Karpas-422 (cell line): ENCODE data around the gene ISCA2. TPM values are rescaled to one million over a fixed set of nuclear protein-coding genes. Genes with fewer than 3 reads are reported as not detected.

Experiments used
- DNase-seq: peaks from one replicate; pipeline ENCODE4 v3.0.0-alpha.2; 2015
- H2AFZ ChIP-seq: fragments of 200-600 bp; sonication (generic); 2 replicates; pipeline ENCODE4 v1.6.1; 2014; ENCODE audit warnings: antibody characterized with exemption, low read length, mixed read lengths
- H3K27ac ChIP-seq: fragments of 200-600 bp; sonication (generic); 2 replicates; pipeline ENCODE4 v1.5.1; 2014; ENCODE audit warnings: mild to moderate bottlenecking, low read length, moderate library complexity
- H3K27me3 ChIP-seq: fragments of 200-600 bp; sonication (generic); 2 replicates; pipeline ENCODE4 v1.6.1; 2014; ENCODE audit warnings: low read length, mixed read lengths
- H3K36me3 ChIP-seq: fragments of 200-600 bp; sonication (generic); 2 replicates; pipeline ENCODE4 v1.6.1; 2014; ENCODE audit warnings: low read length, mixed read lengths; ENCODE audit not compliant: insufficient read depth
- H3K4me1 ChIP-seq: fragments of 200-600 bp; sonication (generic); 2 replicates; pipeline ENCODE4 v1.6.1; 2014; ENCODE audit warnings: mild to moderate bottlenecking, low read length, mixed read lengths
- H3K4me2 ChIP-seq: fragments of 200-600 bp; sonication (generic); 2 replicates; pipeline ENCODE4 v1.6.1; 2014; ENCODE audit warnings: low read length, low read depth, mild to moderate bottlenecking; ENCODE audit not compliant: poor library complexity, severe bottlenecking
- H3K4me3 ChIP-seq: fragments of 200-600 bp; sonication (generic); 2 replicates; pipeline ENCODE4 v1.5.1; 2014; ENCODE audit warnings: mild to moderate bottlenecking, antibody characterized with exemption, low read length, mixed read lengths
- H3K79me2 ChIP-seq: fragments of 200-600 bp; sonication (generic); 2 replicates; pipeline ENCODE4 v1.6.1; 2014; ENCODE audit warnings: mild to moderate bottlenecking, low read length, mixed read lengths
- H3K9ac ChIP-seq: fragments of 200-600 bp; sonication (generic); 2 replicates; pipeline ENCODE4 v1.6.0; 2014; ENCODE audit warnings: low read length
- H3K9me2 ChIP-seq: fragments of 200-600 bp; sonication (generic), shearing (Covaris generic); replicated peaks from 2 replicates; pipeline ENCODE4 v1.6.0; 2014; ENCODE audit warnings: mild to moderate bottlenecking, low read length, moderate library complexity; ENCODE audit not compliant: insufficient read depth
- H3K9me3 ChIP-seq: fragments of 300-700, 200-600 bp; sonication (generic); 2 replicates; pipeline ENCODE4 v1.6.1; 2014; ENCODE audit warnings: low read length, mixed read lengths
- H4K20me1 ChIP-seq: fragments of 200-600 bp; sonication (generic); 2 replicates; pipeline ENCODE4 v1.6.1; 2014; ENCODE audit warnings: mild to moderate bottlenecking, antibody characterized with exemption, low read length, low read depth; ENCODE audit not compliant: insufficient read depth
- total RNA-seq: library from RNA; depleted of rRNA; stranded (reverse); fragments of >200 nt; shearing (Covaris generic); gene quantifications from 2 replicates; pipeline ENCODE4 v1.2.3, GENCODE V29; 2014; ENCODE audit warnings: low replicate concordance

Gene ISCA2
- total RNA-seq, 1 experiment from 2014 or later: 40.0 TPM

GRCh38 chr14:74462993-74463392 is 30.6 kb upstream of the ISCA2 start:
- no peak for DNase-seq
- Histone ChIP-seq H2AFZ (no peak overlapping the region), H3K27ac (no peak overlapping the region), H3K4me1 (0 out of 2 replicates have a peak, but pooled peaks cover 2% of the 10 kb centered on the region), H3K36me3 (no peaks in the 10 kb centered on the region), H4K20me1 (no peaks in the 10 kb centered on the region), H3K9me2 (no peaks in the 10 kb centered on the region), H3K9ac (no peak overlapping the region), H3K9me3 (no peaks in the 10 kb centered on the region), H3K27me3 (no peaks in the 10 kb centered on the region), H3K79me2 (no peaks in the 10 kb centered on the region), H3K4me2 (no peak overlapping the region), H3K4me3 (no peak overlapping the region)

DNA sequence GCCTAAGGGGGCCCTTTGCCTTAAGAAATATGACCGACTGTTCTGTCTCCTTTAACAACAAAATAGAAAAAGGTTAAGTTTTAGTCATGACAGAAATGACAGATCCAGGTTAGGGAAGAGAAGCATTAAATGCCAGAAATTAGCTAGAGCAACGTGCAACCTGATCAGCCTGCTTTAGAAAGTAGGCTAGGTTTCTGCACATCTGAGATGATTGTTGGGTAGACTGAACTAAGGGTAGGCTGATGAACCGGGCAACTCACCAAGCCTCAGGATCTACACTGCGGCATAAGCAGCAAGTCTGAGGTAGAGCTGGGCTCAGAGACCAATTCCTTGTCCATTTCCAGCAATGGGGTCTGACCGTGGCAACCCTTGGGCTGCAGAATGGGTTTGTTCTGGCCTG is 29.9 kb upstream of the ISCA2 start:
- Histone ChIP-seq H3K9me3 (no peaks in the 10 kb centered on the region), H3K9me2 (no peaks in the 10 kb centered on the region), H4K20me1 (no peaks in the 10 kb centered on the region), H3K9ac (no peak overlapping the region), H2AFZ (no peak overlapping the region), H3K4me2 (no peak overlapping the region), H3K36me3 (no peaks in the 10 kb centered on the region), H3K27me3 (no peaks in the 10 kb centered on the region), H3K4me3 (no peak overlapping the region), H3K27ac (no peak overlapping the region), H3K79me2 (no peaks in the 10 kb centered on the region), H3K4me1 (0 out of 2 replicates have a peak, but pooled peaks cover 2% of the 10 kb centered on the region)
- no peak for DNase-seq

- no peaks in the 10 kb centered on the region for H3K27me3 ChIP-seq
- no peaks in the 10 kb centered on the region for H3K36me3 ChIP-seq
- DNase-seq: no peak
- H3K4me1 ChIP-seq: no peaks in the 10 kb centered on the region
- no peak overlapping the region for H2AFZ ChIP-seq
- H4K20me1 ChIP-seq: no peaks in the 10 kb centered on the region
- H3K27ac ChIP-seq: no peak overlapping the region
- H3K9ac ChIP-seq: no peak overlapping the region
- H3K4me3 ChIP-seq: no peak overlapping the region
- H3K9me2 ChIP-seq: no peaks in the 10 kb centered on the region
- H3K4me2 ChIP-seq: no peak overlapping the region
- H3K9me3 ChIP-seq: no peaks in the 10 kb centered on the region
- no peaks in the 10 kb centered on the region for H3K79me2 ChIP-seq
These were observed 28.8 kb upstream of the ISCA2 start for GRCh38 chr14:74464785-74465184.

- H3K9me2 ChIP-seq: no peaks in the 10 kb centered on the region
- no peaks in the 10 kb centered on the region for H3K4me1 ChIP-seq
- H2AFZ ChIP-seq: no peak overlapping the region
- no peaks in the 10 kb centered on the region for H3K36me3 ChIP-seq
- no peaks in the 10 kb centered on the region for H3K27me3 ChIP-seq
- no peak overlapping the region for H3K27ac ChIP-seq
- no peak overlapping the region for H3K9ac ChIP-seq
- no peak overlapping the region for H3K4me2 ChIP-seq
- no peaks in the 10 kb centered on the region for H4K20me1 ChIP-seq
- H3K9me3 ChIP-seq: no peaks in the 10 kb centered on the region
- no peak for DNase-seq
- H3K4me3 ChIP-seq: no peak overlapping the region
- no peaks in the 10 kb centered on the region for H3K79me2 ChIP-seq
These were observed 28.2 kb upstream of the ISCA2 start for GRCh38 chr14:74465335-74465734.

DNA sequence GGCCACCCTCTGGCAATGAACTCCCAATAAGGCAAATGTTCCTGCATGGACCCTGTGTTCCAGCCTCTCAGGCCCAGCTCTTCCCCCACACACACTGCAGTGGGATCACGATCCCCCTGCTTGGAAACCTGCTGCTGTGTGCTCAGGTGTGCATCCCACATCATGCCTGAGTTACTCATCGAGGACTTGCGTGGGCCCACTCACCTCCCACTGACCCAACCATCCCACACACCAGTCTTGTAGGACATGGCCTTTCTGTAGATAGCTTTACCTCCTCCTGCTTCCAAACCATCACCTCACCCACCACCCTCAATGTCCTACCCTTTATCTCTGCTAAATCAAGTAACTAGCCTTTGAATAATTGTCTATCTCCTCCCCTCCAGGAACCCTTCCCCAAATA is 25.1 kb upstream of the ISCA2 start:
- Histone ChIP-seq H3K27ac (no peak overlapping the region), H3K27me3 (no peaks in the 10 kb centered on the region), H3K79me2 (no peaks in the 10 kb centered on the region), H3K36me3 (no peaks in the 10 kb centered on the region), H3K4me3 (no peak overlapping the region), H3K4me2 (no peak overlapping the region), H2AFZ (no peak overlapping the region), H3K9me3 (no peaks in the 10 kb centered on the region), H4K20me1 (no peaks in the 10 kb centered on the region), H3K9ac (no peak overlapping the region), H3K4me1 (no peaks in the 10 kb centered on the region), H3K9me2 (no peaks in the 10 kb centered on the region)
- no peak for DNase-seq

DNA sequence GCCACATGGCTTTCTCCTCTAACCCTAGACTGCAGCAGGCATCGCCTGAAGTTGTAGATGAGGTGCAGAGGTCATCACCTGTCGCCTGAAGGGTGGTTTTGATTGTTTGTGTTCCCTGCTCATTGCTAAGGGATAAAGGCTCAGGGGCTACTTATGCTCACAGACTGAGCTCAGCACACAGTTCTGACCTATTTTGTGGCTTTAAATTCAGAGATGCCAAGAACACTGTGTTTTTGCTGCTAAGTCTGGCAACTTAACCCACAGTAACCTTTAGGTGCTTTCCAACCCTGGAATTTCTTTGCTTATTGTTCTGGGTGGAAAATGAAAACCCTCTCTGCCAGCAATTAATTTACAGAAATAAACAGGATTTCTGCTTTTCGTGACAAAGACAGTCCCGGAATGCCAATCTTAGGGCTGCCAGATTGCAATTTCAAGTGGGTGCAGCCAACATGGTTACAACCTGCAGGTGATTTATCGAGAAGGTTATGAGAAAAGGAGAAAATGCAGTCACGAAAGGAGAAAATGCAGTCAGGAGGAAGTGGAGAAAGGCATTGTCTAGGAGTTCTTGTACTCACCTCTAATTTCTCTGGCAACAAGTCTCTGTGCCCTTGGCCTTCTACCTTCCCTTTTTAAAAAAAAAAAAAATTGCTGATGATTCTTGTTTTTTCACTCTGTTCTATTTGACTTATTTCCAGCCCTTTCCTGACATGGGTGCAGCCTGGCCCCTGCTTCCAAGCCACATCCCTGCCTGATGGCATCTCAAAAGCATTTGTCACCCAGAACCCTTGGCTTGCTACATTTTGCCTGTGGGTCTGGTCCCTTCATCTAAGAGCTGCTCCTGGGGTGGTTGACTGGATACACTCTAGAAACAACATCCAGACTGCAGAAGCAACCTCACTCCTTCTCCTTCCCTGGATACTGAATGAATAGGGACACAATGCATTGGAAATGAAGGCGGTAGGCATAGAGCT is 23.7 kb upstream of the ISCA2 start:
- no peaks in the 10 kb centered on the region for H3K36me3 ChIP-seq
- H3K4me3 ChIP-seq: no peak overlapping the region
- DNase-seq: no peak
- no peaks in the 10 kb centered on the region for H3K79me2 ChIP-seq
- no peaks in the 10 kb centered on the region for H3K27me3 ChIP-seq
- no peak overlapping the region for H3K4me2 ChIP-seq
- H3K9me2 ChIP-seq: no peaks in the 10 kb centered on the region
- no peaks in the 10 kb centered on the region for H3K4me1 ChIP-seq
- no peaks in the 10 kb centered on the region for H4K20me1 ChIP-seq
- no peaks in the 10 kb centered on the region for H3K9me3 ChIP-seq
- no peak overlapping the region for H3K27ac ChIP-seq
- H2AFZ ChIP-seq: no peak overlapping the region
- no peak overlapping the region for H3K9ac ChIP-seq

DNA sequence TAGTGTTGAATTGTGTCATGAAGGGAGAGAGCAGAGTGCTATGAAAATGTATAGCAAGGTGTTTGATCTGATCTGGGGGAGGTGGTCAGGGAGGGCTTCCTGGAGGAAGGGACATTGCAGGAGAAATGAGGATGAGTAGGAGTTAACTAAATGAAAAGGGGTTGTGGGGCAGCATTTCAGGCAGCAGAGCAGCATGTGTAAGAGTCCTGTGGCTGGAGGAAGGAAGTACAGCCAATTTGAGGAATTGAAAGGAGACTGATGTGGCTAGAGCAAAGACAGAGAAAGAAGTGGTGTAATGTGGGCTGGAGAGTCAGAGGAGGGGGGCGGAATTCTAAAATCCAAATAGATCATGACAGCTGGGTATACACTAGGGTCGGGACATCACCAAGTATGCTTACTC is 21.0 kb upstream of the ISCA2 start:
- DNase-seq: no peak
- H3K36me3 ChIP-seq: no peaks in the 10 kb centered on the region
- H3K27ac ChIP-seq: no peak overlapping the region
- H3K4me2 ChIP-seq: no peak overlapping the region
- H3K9me3 ChIP-seq: no peaks in the 10 kb centered on the region
- H2AFZ ChIP-seq: no peak overlapping the region
- H3K9ac ChIP-seq: no peak overlapping the region
- no peaks in the 10 kb centered on the region for H4K20me1 ChIP-seq
- H3K4me3 ChIP-seq: no peak overlapping the region
- H3K9me2 ChIP-seq: no peaks in the 10 kb centered on the region
- H3K27me3 ChIP-seq: no peaks in the 10 kb centered on the region
- no peaks in the 10 kb centered on the region for H3K4me1 ChIP-seq
- no peaks in the 10 kb centered on the region for H3K79me2 ChIP-seq

- Histone ChIP-seq H2AFZ (no peak overlapping the region), H3K9ac (no peak overlapping the region), H3K27me3 (no peaks in the 10 kb centered on the region), H3K4me3 (no peak overlapping the region), H3K79me2 (no peaks in the 10 kb centered on the region), H3K4me1 (no peaks in the 10 kb centered on the region), H3K27ac (no peak overlapping the region), H3K4me2 (no peak overlapping the region), H3K36me3 (no peaks in the 10 kb centered on the region), H3K9me2 (no peaks in the 10 kb centered on the region), H4K20me1 (no peaks in the 10 kb centered on the region), H3K9me3 (no peaks in the 10 kb centered on the region)
- DNase-seq: no peak
These were observed 19.2 kb upstream of the ISCA2 start for GRCh38 chr14:74474376-74474775.
